ENCODE measurements around the gene SPAAR. TPM values are rescaled to one million over a fixed set of nuclear protein-coding genes. Genes with fewer than 3 reads are reported as not detected.
"Not testable (repeated sequence)": the region's sequence is repeated elsewhere in the genome, so short reads cannot be mapped to it uniquely, and the experiment has no call there.

Gene SPAAR
- total and polyA plus RNA-seq, 7 donors, result 0.82 to 5.5 (median 2.5) TPM; not detected in 2

GRCh38 chr9:35910613-35911359, 1.5 kb downstream of the SPAAR start:
- intact Hi-C loops (cut with DNase I), result no loop called here
- H3K36me3 ChIP-seq, result no peaks in the 10 kb centered on the region
- H3K4me3 ChIP-seq, result peak overlapping the region in 1 of 4 donors; percentile 6
- no peaks in the 10 kb centered on the region for H3K9me3 ChIP-seq
- H3K4me1 ChIP-seq, result peaks cover 0 to 66% (median 54%) of the 10 kb centered on the region in 4 donors
- H3K27me3 ChIP-seq, result no peaks in the 10 kb centered on the region
- DNase-seq, result no peak
- H3K27ac ChIP-seq, result peak overlapping the region; percentile 93 to 97 (median 94)
- WGBS, 2 donors, result 37 to 49% methylated on average over 14 of the region's 14 CpGs
- TF ChIP-seq POLR2AphosphoS5 (IDR thresholded peaks at IDR 0.05) (no peak), CTCF (IDR thresholded peaks at IDR 0.05) (peak in 3 of 4 experiments; percentile 35 to 50 (median 40)), EP300 (IDR thresholded peaks at IDR 0.05) (no peak), POLR2A (IDR thresholded peaks at IDR 0.05) (no peak)

DNA sequence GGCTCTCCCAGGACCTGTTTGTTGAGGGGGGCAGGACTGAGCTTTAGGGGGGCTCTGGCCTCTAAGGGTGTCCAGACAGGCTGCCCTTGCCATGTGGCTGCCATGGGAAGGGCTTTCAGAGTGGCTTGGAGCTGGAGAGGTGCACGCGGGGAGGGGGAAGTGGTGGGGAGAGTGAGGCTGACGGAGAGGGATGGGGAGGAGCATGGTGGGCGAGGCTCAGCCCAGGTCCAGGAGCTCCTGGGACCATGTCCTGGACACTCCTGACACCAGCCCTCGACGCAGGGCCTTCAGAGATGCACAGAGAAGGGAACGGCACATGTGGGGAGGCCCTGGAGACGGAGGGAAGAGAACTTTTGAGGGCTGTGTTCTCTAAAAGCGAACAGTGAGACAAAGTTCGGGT, 2.4 kb downstream of the SPAAR start:
- WGBS, 2 donors, result 75 to 83% methylated on average over 10 of the region's 10 CpGs
- Histone ChIP-seq H3K4me3 (no peak overlapping the region), H3K27ac (peak overlapping the region in 3 of 4 donors; percentile 93 to 97 (median 93)), H3K36me3 (no peaks in the 10 kb centered on the region), H3K4me1 (peaks cover 0 to 57% (median 45%) of the 10 kb centered on the region in 4 donors), H3K9me3 (no peaks in the 10 kb centered on the region), H3K27me3 (no peaks in the 10 kb centered on the region)
- TF ChIP-seq CTCF (IDR thresholded peaks at IDR 0.05) (no peak), POLR2A (IDR thresholded peaks at IDR 0.05) (no peak), POLR2AphosphoS5 (IDR thresholded peaks at IDR 0.05) (no peak), EP300 (IDR thresholded peaks at IDR 0.05) (no peak)
- DNase-seq, result no peak
- intact Hi-C loops (cut with DNase I), result no loop called here

DNA sequence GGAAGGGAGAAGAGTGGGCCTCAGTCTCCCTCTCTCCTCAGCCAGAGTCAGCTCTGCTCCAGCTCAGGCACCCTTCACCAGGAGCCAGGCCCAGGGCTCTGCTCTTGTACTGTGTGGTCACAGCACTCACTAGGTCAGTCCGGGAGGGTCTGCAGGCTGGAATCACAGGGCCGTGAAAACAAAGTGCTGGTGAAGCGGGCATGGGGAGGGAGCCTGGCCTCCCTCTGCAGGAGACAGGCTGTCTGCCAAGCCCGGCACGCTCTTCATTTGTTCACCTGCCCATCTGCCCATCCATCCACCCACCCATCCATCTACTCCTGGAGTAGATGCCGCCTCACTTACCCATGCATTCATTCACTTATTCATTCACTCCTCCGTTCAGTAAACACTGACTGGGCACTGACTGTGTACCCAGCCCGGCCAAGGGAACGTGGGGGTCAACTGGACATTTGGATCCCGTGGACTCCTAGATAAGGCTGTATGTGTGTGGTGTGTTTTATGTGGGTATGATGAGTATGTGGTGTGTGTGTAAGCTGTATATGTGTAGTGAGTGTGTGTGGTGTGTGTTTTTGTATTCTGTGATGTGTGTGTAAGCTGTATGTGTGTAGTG, 3.6 kb downstream of the SPAAR start:
- no peak for DNase-seq
- Histone ChIP-seq H3K27me3 (no peaks in the 10 kb centered on the region), H3K36me3 (no peaks in the 10 kb centered on the region), H3K27ac (no peak overlapping the region), H3K9me3 (no peaks in the 10 kb centered on the region), H3K4me3 (no peak overlapping the region), H3K4me1 (peaks cover 0 to 45% (median 33%) of the 10 kb centered on the region in 4 donors)
- TF ChIP-seq POLR2AphosphoS5 (IDR thresholded peaks at IDR 0.05) (no peak), CTCF (IDR thresholded peaks at IDR 0.05) (no peak), EP300 (IDR thresholded peaks at IDR 0.05) (no peak), POLR2A (IDR thresholded peaks at IDR 0.05) (no peak)
- intact Hi-C loops (cut with DNase I), result no loop called here
- WGBS, 2 donors, result 87 to 91% methylated on average over 10 of the region's 10 CpGs

DNA sequence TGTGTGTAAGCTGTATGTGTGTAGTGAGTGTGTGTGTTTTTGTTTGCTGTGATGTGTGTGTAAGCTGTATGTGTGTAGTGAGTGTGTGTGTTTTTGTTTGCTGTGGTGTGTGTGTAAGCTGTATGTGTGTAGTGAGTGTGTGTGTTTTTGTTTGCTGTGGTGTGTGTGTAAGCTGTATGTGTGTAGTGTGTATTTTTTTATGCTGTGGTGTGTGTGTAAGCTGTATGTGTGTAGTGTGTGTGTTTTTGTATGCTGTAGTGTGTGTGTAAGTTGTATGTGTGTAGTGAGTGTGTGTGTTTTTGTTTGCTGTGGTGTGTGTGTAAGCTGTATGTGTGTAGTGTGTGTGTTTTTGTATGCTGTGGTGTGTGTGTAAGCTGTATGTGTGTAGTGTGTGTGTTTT, 4.1 kb downstream of the SPAAR start:
- H3K36me3 ChIP-seq; H3K27me3 ChIP-seq; DNase-seq; H3K27ac ChIP-seq; H3K4me3 ChIP-seq; H3K9me3 ChIP-seq; intact Hi-C loops (cut with DNase I): not testable (repeated sequence)
- peaks cover 0 to 40% (median 28%) of the 10 kb centered on the region in 4 donors for H3K4me1 ChIP-seq

GRCh38 chr9:35914301-35914807, 5.1 kb downstream of the SPAAR start:
- H3K27ac ChIP-seq, result peak overlapping the region in 1 of 4 donors; percentile 48
- no peaks in the 10 kb centered on the region for H3K27me3 ChIP-seq
- peaks cover 0 to 31% (median 19%) of the 10 kb centered on the region in 4 donors for H3K4me1 ChIP-seq
- 9 to 55% methylated on average over 9 of the region's 9 CpGs for WGBS, 2 donors
- intact Hi-C loops (cut with DNase I), result no loop called here
- H3K9me3 ChIP-seq, result no peaks in the 10 kb centered on the region
- no peak for TF ChIP-seq POLR2AphosphoS5 (IDR thresholded peaks at IDR 0.05)
- TF ChIP-seq EP300 (IDR thresholded peaks at IDR 0.05), result no peak
- no peak for TF ChIP-seq CTCF (IDR thresholded peaks at IDR 0.05)
- TF ChIP-seq POLR2A (IDR thresholded peaks at IDR 0.05), result no peak
- H3K36me3 ChIP-seq, result no peaks in the 10 kb centered on the region
- peak; percentile 72 for DNase-seq
- no peak overlapping the region for H3K4me3 ChIP-seq
